ENCODE measurements around the gene SLC22A1.

DNA sequence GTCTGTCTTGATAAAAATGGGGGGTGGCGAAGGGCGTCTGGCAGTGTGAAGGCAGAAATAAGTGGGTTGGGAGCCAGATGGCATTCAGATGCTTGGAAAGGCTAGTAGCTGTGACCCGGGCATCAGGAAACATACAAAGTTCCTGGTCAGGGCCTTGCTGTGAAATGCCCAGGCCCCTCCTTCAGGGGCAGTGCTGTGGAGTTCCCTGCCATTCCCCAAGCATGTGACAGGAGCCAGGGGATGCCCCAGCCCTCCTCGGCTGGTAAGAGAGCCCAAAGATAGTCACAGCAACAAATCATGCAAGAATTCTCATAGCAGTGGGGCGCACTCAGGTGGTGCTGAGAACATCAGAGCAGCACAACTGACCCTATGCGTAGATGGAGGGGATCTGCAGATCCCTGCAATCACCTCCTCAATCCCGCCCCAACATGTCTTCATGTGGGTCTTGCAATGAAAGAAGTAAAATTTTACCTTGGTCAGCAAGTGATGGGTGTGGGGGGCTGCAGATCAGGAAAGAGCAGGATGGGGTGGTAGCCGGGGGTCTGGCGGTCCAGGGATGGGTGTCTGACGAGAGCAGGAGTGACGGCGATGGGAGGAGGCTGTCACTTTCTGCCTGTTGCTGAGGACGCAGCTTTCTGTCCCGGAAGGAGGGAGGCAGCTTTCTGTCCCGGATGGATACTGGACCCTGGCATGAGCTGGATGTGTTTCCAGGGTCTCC, 39.5 kb downstream of the SLC22A1 start:
- TF ChIP-seq, protein P1, sequence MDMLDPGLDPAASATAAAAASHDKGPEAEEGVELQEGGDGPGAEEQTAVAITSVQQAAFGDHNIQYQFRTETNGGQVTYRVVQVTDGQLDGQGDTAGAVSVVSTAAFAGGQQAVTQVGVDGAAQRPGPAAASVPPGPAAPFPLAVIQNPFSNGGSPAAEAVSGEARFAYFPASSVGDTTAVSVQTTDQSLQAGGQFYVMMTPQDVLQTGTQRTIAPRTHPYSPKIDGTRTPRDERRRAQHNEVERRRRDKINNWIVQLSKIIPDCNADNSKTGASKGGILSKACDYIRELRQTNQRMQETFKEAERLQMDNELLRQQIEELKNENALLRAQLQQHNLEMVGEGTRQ (IDR thresholded peaks at IDR 0.05; ENCODE audit: borderline replicate concordance, low read depth, low read length), result no peak
- TF ChIP-seq RFX5 (IDR thresholded peaks at IDR 0.05; ENCODE audit: low read length), result no peak
- TF ChIP-seq ELF1 (IDR thresholded peaks at IDR 0.05), result no peak
- TF ChIP-seq, protein P2, sequence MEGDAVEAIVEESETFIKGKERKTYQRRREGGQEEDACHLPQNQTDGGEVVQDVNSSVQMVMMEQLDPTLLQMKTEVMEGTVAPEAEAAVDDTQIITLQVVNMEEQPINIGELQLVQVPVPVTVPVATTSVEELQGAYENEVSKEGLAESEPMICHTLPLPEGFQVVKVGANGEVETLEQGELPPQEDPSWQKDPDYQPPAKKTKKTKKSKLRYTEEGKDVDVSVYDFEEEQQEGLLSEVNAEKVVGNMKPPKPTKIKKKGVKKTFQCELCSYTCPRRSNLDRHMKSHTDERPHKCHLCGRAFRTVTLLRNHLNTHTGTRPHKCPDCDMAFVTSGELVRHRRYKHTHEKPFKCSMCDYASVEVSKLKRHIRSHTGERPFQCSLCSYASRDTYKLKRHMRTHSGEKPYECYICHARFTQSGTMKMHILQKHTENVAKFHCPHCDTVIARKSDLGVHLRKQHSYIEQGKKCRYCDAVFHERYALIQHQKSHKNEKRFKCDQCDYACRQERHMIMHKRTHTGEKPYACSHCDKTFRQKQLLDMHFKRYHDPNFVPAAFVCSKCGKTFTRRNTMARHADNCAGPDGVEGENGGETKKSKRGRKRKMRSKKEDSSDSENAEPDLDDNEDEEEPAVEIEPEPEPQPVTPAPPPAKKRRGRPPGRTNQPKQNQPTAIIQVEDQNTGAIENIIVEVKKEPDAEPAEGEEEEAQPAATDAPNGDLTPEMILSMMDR (IDR thresholded peaks at IDR 0.05), result no peak
- no peak for TF ChIP-seq POLR2AphosphoS5 (IDR thresholded peaks at IDR 0.05; ENCODE audit: low read depth, low read length)
- no peak for TF ChIP-seq JUND (IDR thresholded peaks at IDR 0.05)
- no peak for TF ChIP-seq FOXJ3 (CRISPR knock-in tag; IDR thresholded peaks at IDR 0.05)
- TF ChIP-seq TAF1 (IDR thresholded peaks at IDR 0.05; ENCODE audit: borderline replicate concordance, low read depth, low read length), result no peak
- no peak for TF ChIP-seq GABPA (IDR thresholded peaks at IDR 0.05; ENCODE audit: low read depth)
- TF ChIP-seq EZH2phosphoT487 (IDR thresholded peaks at IDR 0.05; ENCODE audit: borderline replicate concordance, low read depth), result no peak
- TF ChIP-seq NFIC (IDR thresholded peaks at IDR 0.05; ENCODE audit: borderline replicate concordance), result no peak
